Endothelial cell of umbilical vein (primary cell): ENCODE measurements around the gene DTL. TPM values are rescaled to one million over a fixed set of nuclear protein-coding genes. Genes with fewer than 3 reads are reported as not detected.

ENCODE experiments used
- BruUV-seq: library from RNA; stranded (reverse); fragments of 400-500 nt; replicated peaks from 2 replicates; lab custom pipeline; 2021; lab: Mats Ljungman, UMichigan
- CTCF ChIA-PET: fragments of 300-600, 350-600 bp; sonication (Branson Sonifier 250); formaldehyde crosslinking; loops from one replicate; lab custom pipeline; 2021; ENCODE audit warnings: antibody characterized with exemption, inconsistent platforms; lab: Charles Lee
- POLR2A ChIA-PET: fragments of 300-600, 350-600 bp; sonication (Branson Sonifier 250); formaldehyde crosslinking; loops from one replicate; lab custom pipeline; 2021; ENCODE audit warnings: antibody characterized with exemption, inconsistent platforms; lab: Charles Lee
- DNase-seq: peaks from one replicate; pipeline ENCODE4 v3.0.0-alpha.2; 2011; ENCODE audit warnings: low read depth, low spot score
- FAIRE-seq: peaks from 2 replicates; lab custom pipeline; 2011; peaks lifted over from hg19 to GRCh38; lab: Jason Lieb, UNC
- H2AFZ ChIP-seq: 2 replicates; pipeline ENCODE4 v1.6.0; 2012; ENCODE audit warnings: low read depth, low read length, control low read depth, inconsistent platforms
- H3K27ac ChIP-seq: 2 replicates; pipeline ENCODE4 v1.5.1; 2011; ENCODE audit warnings: low read depth, mild to moderate bottlenecking, control low read depth, low read length, moderate library complexity; ENCODE audit not compliant: insufficient read depth
- H3K27me3 ChIP-seq, 2 experiments: 2 replicates each; pipeline versions ENCODE4 v1.6.0 to v1.6.1; 2011; ENCODE audit warnings: low read length in 2 of 2, mixed read lengths in 1 of 2; ENCODE audit not compliant: control insufficient read depth in 2 of 2, insufficient read depth in 2 of 2
- H3K36me3 ChIP-seq, 2 experiments: 2 replicates in 1 of 2; 3 replicates in 1 of 2; pipeline ENCODE4 v1.5.1; 2011; ENCODE audit warnings: low read length in 2 of 2, mild to moderate bottlenecking in 1 of 2, moderate library complexity in 1 of 2; ENCODE audit not compliant: control insufficient read depth in 2 of 2, insufficient read depth in 2 of 2; ENCODE audit errors: extremely low read depth in 1 of 2
- H3K4me1 ChIP-seq: 3 replicates; pipeline ENCODE4 v1.5.1; 2011; ENCODE audit warnings: mild to moderate bottlenecking, low read length; ENCODE audit not compliant: control insufficient read depth, insufficient read depth; ENCODE audit errors: extremely low read depth
- H3K4me2 ChIP-seq: 2 replicates; pipeline ENCODE4 v1.6.1; 2011; ENCODE audit warnings: low read length, control low read depth, mixed read lengths; ENCODE audit not compliant: insufficient read depth
- H3K4me3 ChIP-seq, 3 experiments: fragments of 200-600 bp in 1 of 3; sonication (generic), shearing (Covaris generic) in 1 of 3; replicated peaks in 1 of 3; 2 replicates each; pipeline ENCODE4 v1.5.1; 2011 to 2016; ENCODE audit warnings: control low read depth in 3 of 3, low read length in 3 of 3, mild to moderate bottlenecking in 2 of 3, inconsistent platforms in 1 of 3, low read depth in 1 of 3, moderate library complexity in 1 of 3; ENCODE audit not compliant: insufficient read depth in 1 of 3
- H3K79me2 ChIP-seq: 2 replicates; pipeline ENCODE4 v1.6.0; 2012; ENCODE audit warnings: low read length, inconsistent platforms; ENCODE audit not compliant: control insufficient read depth, insufficient read depth
- H3K9ac ChIP-seq: replicated peaks from 2 replicates; pipeline ENCODE3; 2011; ENCODE audit warnings: low read length, control low read depth; ENCODE audit not compliant: insufficient read depth; ENCODE audit errors: extremely low read depth
- H3K9me1 ChIP-seq: replicated peaks from 3 replicates; pipeline ENCODE4 v1.6.0; 2011; ENCODE audit warnings: mild to moderate bottlenecking, low read length; ENCODE audit not compliant: control insufficient read depth, insufficient read depth; ENCODE audit errors: extremely low read depth
- H3K9me3 ChIP-seq: replicated peaks from 2 replicates; pipeline ENCODE4 v1.5.1; 2012; ENCODE audit warnings: low read length, inconsistent platforms; ENCODE audit not compliant: control insufficient read depth, insufficient read depth
- H4K20me1 ChIP-seq: replicated peaks from 2 replicates; pipeline ENCODE3; 2011; ENCODE audit warnings: mild to moderate bottlenecking, low read length; ENCODE audit not compliant: control insufficient read depth, insufficient read depth; ENCODE audit errors: extremely low read depth
- EZH2 ChIP-seq: IDR thresholded peaks from 2 replicates; pipeline ENCODE4 v1.6.1; 2012; ENCODE audit warnings: borderline replicate concordance, low read depth, mild to moderate bottlenecking, moderate library complexity, low read length, inconsistent platforms; ENCODE audit not compliant: severe bottlenecking
- GATA2 ChIP-seq: IDR thresholded peaks from 2 replicates; pipeline ENCODE4 v1.7.0; 2011; ENCODE audit warnings: low read depth, mild to moderate bottlenecking, moderate library complexity, mixed read lengths, low read length; ENCODE audit not compliant: insufficient read length, insufficient read depth
- MYC ChIP-seq: IDR thresholded peaks from one replicate; pipeline ENCODE4 v1.6.1; 2011; ENCODE audit warnings: mild to moderate bottlenecking, low read depth, low read length
- POLR2A ChIP-seq: IDR thresholded peaks from 2 replicates; pipeline ENCODE4 v1.6.1; 2012; ENCODE audit warnings: low read depth, mild to moderate bottlenecking, control low read depth, low read length
- POLR2AphosphoS5 ChIP-seq: IDR thresholded peaks from 2 replicates; pipeline ENCODE4 v1.6.1; 2012; ENCODE audit warnings: low read depth, mild to moderate bottlenecking, control low read depth, low read length, moderate library complexity; ENCODE audit not compliant: insufficient read depth
- dilution Hi-C: fragments of 300-500 bp; cut with MboI; formaldehyde crosslinking; loops from one replicate; pipeline ENCODE4 v1.15.0; 2019; ENCODE audit warnings: low sequenced_read_pairs; ENCODE audit not compliant: extremely low pct_ligation_motif_present
- intact Hi-C: fragments of 100-400 bp; cut with micrococcal nuclease; formaldehyde crosslinking; loops from one replicate; pipeline ENCODE4 v1.10.0; 2022
- polyA plus RNA-seq, 4 experiments: library from polyadenylated mRNA; depleted of rRNA in 3 of 4; stranded (reverse) in 3 of 4; unstranded in 1 of 4; fragments of >200 nt; gene quantifications; 2 replicates each; pipeline versions ENCODE4 v1.2.1 to v1.2.3, GENCODE V29; 2011 to 2012; ENCODE audit warnings: missing spikeins in 1 of 4
- total RNA-seq: library from RNA; stranded (reverse); gene quantifications from 2 replicates; pipeline ENCODE4 v1.2.3, GENCODE V29; 2021

The DTL gene
- total and polyA plus RNA-seq, 2 donors (not counting 3 experiments of a cell fraction or from before 2014, with no cell fraction given), result 11.2 to 26.5 TPM

- ChIA-PET CTCF (no interaction called here), POLR2A (no interaction called here)
- no peak overlapping the region for H3K4me2 ChIP-seq
- BruUV-seq, result no TSS peak
- H3K9ac ChIP-seq, result no peak overlapping the region
- H3K9me1 ChIP-seq, result no peaks in the 10 kb centered on the region
- H3K27ac ChIP-seq, result no peak overlapping the region
- DNase-seq (no peak), FAIRE-seq (no peak)
- H2AFZ ChIP-seq, result no peak overlapping the region
- no peaks in the 10 kb centered on the region for H4K20me1 ChIP-seq
- H3K27me3 ChIP-seq, result no peaks in the 10 kb centered on the region
- intact Hi-C loops (no loop called here), dilution Hi-C loops (no loop called here)
- no peak for TF ChIP-seq POLR2AphosphoS5
- TF ChIP-seq EZH2, result no peak
- TF ChIP-seq MYC, result no peak
- TF ChIP-seq GATA2, result no peak
- H3K9me3 ChIP-seq, result no peaks in the 10 kb centered on the region
- H3K36me3 ChIP-seq, result no peaks in the 10 kb centered on the region
- H3K4me1 ChIP-seq, result no peaks in the 10 kb centered on the region
- H3K79me2 ChIP-seq, result no peaks in the 10 kb centered on the region
- H3K4me3 ChIP-seq, result no peak overlapping the region
Measured at GRCh38 chr1:212135166-212135565, 99.6 kb downstream of the DTL start.

GRCh38 chr1:212137854-212138253 lies 102.3 kb downstream of the DTL start:
- no peak overlapping the region for H3K9ac ChIP-seq
- dilution Hi-C loops (no loop called here), intact Hi-C loops (no loop called here)
- no peaks in the 10 kb centered on the region for H3K36me3 ChIP-seq
- no peaks in the 10 kb centered on the region for H3K27me3 ChIP-seq
- TF ChIP-seq POLR2A, result no peak
- TF ChIP-seq MYC, result no peak
- H3K79me2 ChIP-seq, result no peaks in the 10 kb centered on the region
- no peak for FAIRE-seq
- no peaks in the 10 kb centered on the region for H4K20me1 ChIP-seq
- POLR2A ChIA-PET, result no interaction called here
- H3K9me3 ChIP-seq, result no peaks in the 10 kb centered on the region
- CTCF ChIA-PET, result no interaction called here
- DNase-seq, result no peak
- H3K4me3 ChIP-seq, result no peak overlapping the region
- no TSS peak for BruUV-seq
- no peak overlapping the region for H2AFZ ChIP-seq
- H3K4me2 ChIP-seq, result no peak overlapping the region
- no peaks in the 10 kb centered on the region for H3K9me1 ChIP-seq
- no peak overlapping the region for H3K27ac ChIP-seq
- no peaks in the 10 kb centered on the region for H3K4me1 ChIP-seq
